ENCODE data around the gene ZNF124.

ZNF124 gene

DNA sequence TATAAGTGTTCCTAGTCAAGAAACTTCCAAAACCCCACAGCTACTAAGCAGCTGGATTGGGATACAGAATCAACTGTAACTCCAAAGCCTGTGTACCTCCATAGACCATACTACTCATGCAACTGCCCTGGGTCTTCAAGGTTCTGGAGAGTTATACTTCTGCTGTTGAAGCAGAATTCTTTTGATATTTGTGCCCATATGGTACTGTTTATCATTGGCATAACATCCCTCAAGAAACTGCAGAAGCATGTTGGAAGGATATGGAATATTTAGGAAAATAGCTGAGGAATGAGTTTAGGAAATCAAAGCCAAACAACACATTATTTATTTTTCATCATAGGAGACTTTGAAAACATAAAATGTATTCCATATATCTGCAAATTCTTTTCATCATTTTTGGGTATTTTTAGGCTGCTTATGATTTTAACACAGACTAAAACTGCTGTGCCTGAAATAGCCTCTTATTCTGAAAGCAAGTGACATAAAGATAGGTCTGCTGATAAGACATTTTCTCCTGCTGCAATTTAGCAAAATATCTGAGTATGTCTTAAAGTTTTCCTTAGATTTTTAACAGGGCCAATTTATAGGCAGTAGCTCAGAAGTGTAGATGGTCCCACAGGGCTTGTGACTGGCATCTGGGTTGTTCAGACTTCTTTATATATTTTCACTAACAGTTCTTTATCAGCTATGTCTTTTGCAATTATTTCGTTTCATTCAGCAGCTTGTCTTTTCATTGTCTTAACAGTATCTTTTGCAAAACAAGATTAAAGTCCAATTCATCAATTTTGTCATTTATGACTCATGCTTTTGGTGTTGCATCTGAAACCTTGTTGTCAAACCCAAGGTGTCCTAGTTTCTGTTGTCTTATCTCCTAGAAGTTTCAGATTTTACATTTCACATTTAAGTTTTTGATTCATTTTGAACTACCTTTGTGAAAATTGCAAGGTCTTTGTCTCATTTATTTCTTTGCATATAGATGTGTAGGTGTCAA lies 41.1 kb upstream of the ZNF124 start:
- Histone ChIP-seq H3K23ac (ENCODE audit: low read length in 2 of 2) (no peak overlapping the region), H3K18ac (ENCODE audit: low read depth in 1 of 2, low read length in 2 of 2) (no peak overlapping the region), H3K9ac (ENCODE audit: low read length) (no peak overlapping the region), H2BK15ac (ENCODE audit: low read depth, poor library complexity, severe bottlenecking) (no peak overlapping the region), H3K36me3 (ENCODE audit: control insufficient read depth in 1 of 2, insufficient read depth in 2 of 2, low read depth in 1 of 2, low read length in 2 of 2) (peaks cover 0 to 2% of the 10 kb centered on the region in 2 experiments), H3K4me3 (ENCODE audit: insufficient read depth in 1 of 2, low read depth in 1 of 2, low read length in 2 of 2) (no peak overlapping the region), H3K27me3 (ENCODE audit: control insufficient read depth in 1 of 2, insufficient read depth in 1 of 2, low read length in 2 of 2) (no peaks in the 10 kb centered on the region), H3K9me3 (ENCODE audit: control insufficient read depth, low read length) (no peaks in the 10 kb centered on the region), H3K27ac (ENCODE audit: low read length, poor library complexity, severe bottlenecking) (no peak overlapping the region), H2BK120ac (ENCODE audit: low read depth, low read length) (no peak overlapping the region), H4K8ac (ENCODE audit: low read length) (no peak overlapping the region), H3K4me1 (ENCODE audit: control insufficient read depth, insufficient read depth, low read depth, low read length) (peaks cover 12% of the 10 kb centered on the region), H3K4ac (ENCODE audit: low read depth in 1 of 2, low read length in 2 of 2) (no peak overlapping the region), H3K14ac (ENCODE audit: low read length in 2 of 2) (no peak overlapping the region), H3K79me1 (replicated peaks; ENCODE audit: low read length, poor library complexity, severe bottlenecking) (peaks cover 2% of the 10 kb centered on the region), H2AK5ac (ENCODE audit: low read length, severe bottlenecking) (no peak overlapping the region), H2BK5ac (ENCODE audit: low read depth, low read length, poor library complexity, severe bottlenecking) (no peak overlapping the region), H3K4me2 (ENCODE audit: low read length, poor library complexity, severe bottlenecking) (no peak overlapping the region), H2BK12ac (ENCODE audit: low read length in 2 of 2) (no peak overlapping the region), H2AFZ (ENCODE audit: low read depth, low read length) (no peak overlapping the region), H4K91ac (ENCODE audit: low read length) (no peak overlapping the region)
- 64% methylated on average over 1 of the region's 1 CpG for WGBS
- no peak for DNase-seq

DNA sequence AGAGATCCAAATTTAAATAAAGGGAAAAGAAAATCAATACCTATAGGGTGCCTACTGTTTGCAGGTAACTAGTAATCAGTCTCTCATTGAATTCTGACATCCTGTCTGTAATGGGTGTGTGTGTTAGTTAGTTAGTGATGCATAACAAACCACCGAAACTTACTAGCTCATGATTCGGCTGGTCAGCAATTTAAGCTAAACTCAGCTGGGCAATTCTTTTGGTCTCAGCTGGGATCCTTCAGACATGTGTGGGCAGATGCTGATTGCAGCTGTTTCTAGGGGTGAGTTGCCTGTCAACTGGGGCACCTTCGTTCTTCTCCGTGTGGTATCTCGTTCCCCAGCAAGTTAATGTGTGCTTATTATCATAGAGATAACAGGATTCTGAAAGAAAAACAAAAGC lies 40.2 kb upstream of the ZNF124 start:
- no peak overlapping the region for H2BK5ac ChIP-seq (ENCODE audit: low read depth, low read length, poor library complexity, severe bottlenecking)
- no peak overlapping the region for H3K14ac ChIP-seq (ENCODE audit: low read length in 2 of 2)
- H2BK120ac ChIP-seq (ENCODE audit: low read depth, low read length): no peak overlapping the region
- no peak overlapping the region for H2AFZ ChIP-seq (ENCODE audit: low read depth, low read length)
- H2BK12ac ChIP-seq (ENCODE audit: low read length in 2 of 2): no peak overlapping the region
- H4K91ac ChIP-seq (ENCODE audit: low read length): no peak overlapping the region
- WGBS: 94% methylated on average over 4 of the region's 5 CpGs
- no peak overlapping the region for H3K18ac ChIP-seq (ENCODE audit: low read depth in 1 of 2, low read length in 2 of 2)
- no peak overlapping the region for H3K27ac ChIP-seq (ENCODE audit: low read length, poor library complexity, severe bottlenecking)
- no peak overlapping the region for H3K9ac ChIP-seq (ENCODE audit: low read length)
- H3K4me1 ChIP-seq (ENCODE audit: control insufficient read depth, insufficient read depth, low read depth, low read length): peaks cover 12% of the 10 kb centered on the region
- peaks cover 0 to 2% of the 10 kb centered on the region in 2 experiments for H3K36me3 ChIP-seq (ENCODE audit: control insufficient read depth in 1 of 2, insufficient read depth in 2 of 2, low read depth in 1 of 2, low read length in 2 of 2)
- peaks cover 2% of the 10 kb centered on the region for H3K79me1 ChIP-seq (replicated peaks; ENCODE audit: low read length, poor library complexity, severe bottlenecking)
- DNase-seq: no peak
- H4K8ac ChIP-seq (ENCODE audit: low read length): no peak overlapping the region
- H3K9me3 ChIP-seq (ENCODE audit: control insufficient read depth, low read length): no peaks in the 10 kb centered on the region
- no peak overlapping the region for H3K23ac ChIP-seq (ENCODE audit: low read length in 2 of 2)
- H3K4ac ChIP-seq (ENCODE audit: low read depth in 1 of 2, low read length in 2 of 2): no peak overlapping the region
- no peak overlapping the region for H2AK5ac ChIP-seq (ENCODE audit: low read length, severe bottlenecking)
- H2BK15ac ChIP-seq (ENCODE audit: low read depth, poor library complexity, severe bottlenecking): no peak overlapping the region
- H3K4me2 ChIP-seq (ENCODE audit: low read length, poor library complexity, severe bottlenecking): no peak overlapping the region
- no peak overlapping the region for H3K4me3 ChIP-seq (ENCODE audit: insufficient read depth in 1 of 2, low read depth in 1 of 2, low read length in 2 of 2)
- no peaks in the 10 kb centered on the region for H3K27me3 ChIP-seq (ENCODE audit: control insufficient read depth in 1 of 2, insufficient read depth in 1 of 2, low read length in 2 of 2)

DNA sequence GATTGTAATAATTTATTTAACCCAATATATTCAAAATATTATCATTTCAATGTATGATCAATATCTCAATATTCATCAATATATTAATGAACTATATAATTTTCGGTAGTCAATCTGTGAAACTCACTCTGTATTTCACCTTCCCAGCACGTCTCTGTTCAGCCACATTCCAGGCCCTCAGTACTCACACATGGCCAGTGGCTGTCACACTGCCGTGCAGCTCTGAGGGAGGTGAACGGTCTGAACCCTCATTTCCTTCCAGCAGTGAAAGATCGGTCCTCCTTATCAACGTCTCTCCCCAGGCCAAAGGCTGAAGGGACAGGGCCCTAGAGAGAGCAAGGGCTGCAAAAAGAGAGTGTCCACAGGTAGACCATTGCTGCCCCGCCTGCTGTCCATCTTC lies 39.5 kb upstream of the ZNF124 start:
- 88% methylated on average over 7 of the region's 7 CpGs for WGBS
- H2BK120ac ChIP-seq (ENCODE audit: low read depth, low read length): no peak overlapping the region
- no peak overlapping the region for H3K18ac ChIP-seq (ENCODE audit: low read depth in 1 of 2, low read length in 2 of 2)
- H3K36me3 ChIP-seq (ENCODE audit: control insufficient read depth in 1 of 2, insufficient read depth in 2 of 2, low read depth in 1 of 2, low read length in 2 of 2): peaks cover 3 to 6% of the 10 kb centered on the region in 2 experiments
- no peak overlapping the region for H3K23ac ChIP-seq (ENCODE audit: low read length in 2 of 2)
- H2BK5ac ChIP-seq (ENCODE audit: low read depth, low read length, poor library complexity, severe bottlenecking): no peak overlapping the region
- H3K4ac ChIP-seq (ENCODE audit: low read depth in 1 of 2, low read length in 2 of 2): no peak overlapping the region
- H3K9me3 ChIP-seq (ENCODE audit: control insufficient read depth, low read length): peaks cover 3% of the 10 kb centered on the region
- peaks cover 12% of the 10 kb centered on the region for H3K4me1 ChIP-seq (ENCODE audit: control insufficient read depth, insufficient read depth, low read depth, low read length)
- peak overlapping the region; percentile 95 for H3K9ac ChIP-seq (ENCODE audit: low read length)
- no peak overlapping the region for H2BK12ac ChIP-seq (ENCODE audit: low read length in 2 of 2)
- peaks cover 3% of the 10 kb centered on the region for H3K79me1 ChIP-seq (replicated peaks; ENCODE audit: low read length, poor library complexity, severe bottlenecking)
- no peaks in the 10 kb centered on the region for H3K27me3 ChIP-seq (ENCODE audit: control insufficient read depth in 1 of 2, insufficient read depth in 1 of 2, low read length in 2 of 2)
- H2BK15ac ChIP-seq (ENCODE audit: low read depth, poor library complexity, severe bottlenecking): no peak overlapping the region
- H3K4me2 ChIP-seq (ENCODE audit: low read length, poor library complexity, severe bottlenecking): no peak overlapping the region
- no peak overlapping the region for H4K8ac ChIP-seq (ENCODE audit: low read length)
- DNase-seq: no peak
- H2AFZ ChIP-seq (ENCODE audit: low read depth, low read length): no peak overlapping the region
- peak overlapping the region in 1 of 2 experiments; percentile 94 for H3K4me3 ChIP-seq (ENCODE audit: insufficient read depth in 1 of 2, low read depth in 1 of 2, low read length in 2 of 2)
- no peak overlapping the region for H3K27ac ChIP-seq (ENCODE audit: low read length, poor library complexity, severe bottlenecking)
- no peak overlapping the region for H4K91ac ChIP-seq (ENCODE audit: low read length)
- no peak overlapping the region for H3K14ac ChIP-seq (ENCODE audit: low read length in 2 of 2)
- H2AK5ac ChIP-seq (ENCODE audit: low read length, severe bottlenecking): no peak overlapping the region

DNA sequence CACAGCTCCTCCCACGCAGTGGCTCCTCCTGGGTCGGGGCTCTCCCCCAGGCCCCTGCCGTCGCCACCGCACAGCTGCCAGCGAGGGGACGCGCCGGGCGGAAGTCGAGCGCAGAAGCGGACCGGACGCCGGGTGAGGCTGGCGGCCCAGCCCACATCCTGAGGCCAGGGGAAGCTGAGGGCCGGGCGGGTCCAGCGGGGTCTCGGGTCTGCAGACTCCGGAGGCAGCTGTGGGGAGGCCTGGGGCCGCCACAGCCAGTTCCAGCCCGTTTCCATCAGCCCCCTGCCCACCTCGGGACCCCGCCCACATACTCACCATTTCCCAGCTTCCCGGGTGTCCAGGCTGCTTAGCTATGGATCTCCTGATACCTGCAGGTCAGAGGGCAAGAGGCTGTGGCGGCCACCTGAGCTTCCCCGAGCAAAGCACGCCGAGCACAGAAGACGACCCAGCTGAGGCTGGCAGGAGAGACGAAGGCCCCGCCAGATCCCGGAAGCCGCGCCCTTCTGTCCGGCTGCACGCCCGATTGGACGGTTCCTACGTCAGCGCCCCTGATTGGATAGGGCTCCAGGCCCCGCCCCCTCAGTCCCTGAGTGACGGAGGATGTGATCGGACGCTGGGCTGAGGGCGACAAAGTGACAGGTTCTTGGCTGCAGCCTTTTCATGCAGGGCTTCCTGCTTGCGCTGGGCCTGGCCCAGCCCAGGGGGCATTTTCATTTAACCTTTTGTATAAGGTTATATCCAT lies 38.7 kb upstream of the ZNF124 start:
- WGBS: under 1% methylated on average over 48 of the region's 49 CpGs
- peak overlapping the region; percentile 79 for H4K8ac ChIP-seq (ENCODE audit: low read length)
- H3K36me3 ChIP-seq (ENCODE audit: control insufficient read depth in 1 of 2, insufficient read depth in 2 of 2, low read depth in 1 of 2, low read length in 2 of 2): peaks cover 11 to 13% of the 10 kb centered on the region in 2 experiments
- H2BK120ac ChIP-seq (ENCODE audit: low read depth, low read length): no peak overlapping the region
- peak overlapping the region; percentile 7 to 82 for H3K4ac ChIP-seq (ENCODE audit: low read depth in 1 of 2, low read length in 2 of 2)
- H3K4me1 ChIP-seq (ENCODE audit: control insufficient read depth, insufficient read depth, low read depth, low read length): peaks cover 12% of the 10 kb centered on the region
- no peak overlapping the region for H3K23ac ChIP-seq (ENCODE audit: low read length in 2 of 2)
- H4K91ac ChIP-seq (ENCODE audit: low read length): peak overlapping the region; percentile 7
- no peak overlapping the region for H3K14ac ChIP-seq (ENCODE audit: low read length in 2 of 2)
- H2BK12ac ChIP-seq (ENCODE audit: low read length in 2 of 2): no peak overlapping the region
- H2BK5ac ChIP-seq (ENCODE audit: low read depth, low read length, poor library complexity, severe bottlenecking): no peak overlapping the region
- peak overlapping the region; percentile 95 for H2AFZ ChIP-seq (ENCODE audit: low read depth, low read length)
- H3K4me2 ChIP-seq (ENCODE audit: low read length, poor library complexity, severe bottlenecking): peak overlapping the region; percentile 94
- peak overlapping the region; percentile 64 for H3K27ac ChIP-seq (ENCODE audit: low read length, poor library complexity, severe bottlenecking)
- no peaks in the 10 kb centered on the region for H3K27me3 ChIP-seq (ENCODE audit: control insufficient read depth in 1 of 2, insufficient read depth in 1 of 2, low read length in 2 of 2)
- peak overlapping the region; percentile 94 for H3K4me3 ChIP-seq (ENCODE audit: insufficient read depth in 1 of 2, low read depth in 1 of 2, low read length in 2 of 2)
- peaks cover 6% of the 10 kb centered on the region for H3K9me3 ChIP-seq (ENCODE audit: control insufficient read depth, low read length)
- no peak overlapping the region for H2AK5ac ChIP-seq (ENCODE audit: low read length, severe bottlenecking)
- DNase-seq: peak; percentile 93
- H3K18ac ChIP-seq (ENCODE audit: low read depth in 1 of 2, low read length in 2 of 2): peak overlapping the region; percentile 80 to 82
- H3K79me1 ChIP-seq (replicated peaks; ENCODE audit: low read length, poor library complexity, severe bottlenecking): peaks cover 8% of the 10 kb centered on the region
- H2BK15ac ChIP-seq (ENCODE audit: low read depth, poor library complexity, severe bottlenecking): peak overlapping the region; percentile 41
- H3K9ac ChIP-seq (ENCODE audit: low read length): peak overlapping the region; percentile 95
